ENCODE measurements around the gene PLCG2.
A peak's percentile ranks its signal among the peaks of the same experiment; 100 is the strongest.
"Not testable (repeated sequence)": the region's sequence is repeated elsewhere in the genome, so short reads cannot be mapped to it uniquely, and the experiment has no call there.

Gene PLCG2

DNA sequence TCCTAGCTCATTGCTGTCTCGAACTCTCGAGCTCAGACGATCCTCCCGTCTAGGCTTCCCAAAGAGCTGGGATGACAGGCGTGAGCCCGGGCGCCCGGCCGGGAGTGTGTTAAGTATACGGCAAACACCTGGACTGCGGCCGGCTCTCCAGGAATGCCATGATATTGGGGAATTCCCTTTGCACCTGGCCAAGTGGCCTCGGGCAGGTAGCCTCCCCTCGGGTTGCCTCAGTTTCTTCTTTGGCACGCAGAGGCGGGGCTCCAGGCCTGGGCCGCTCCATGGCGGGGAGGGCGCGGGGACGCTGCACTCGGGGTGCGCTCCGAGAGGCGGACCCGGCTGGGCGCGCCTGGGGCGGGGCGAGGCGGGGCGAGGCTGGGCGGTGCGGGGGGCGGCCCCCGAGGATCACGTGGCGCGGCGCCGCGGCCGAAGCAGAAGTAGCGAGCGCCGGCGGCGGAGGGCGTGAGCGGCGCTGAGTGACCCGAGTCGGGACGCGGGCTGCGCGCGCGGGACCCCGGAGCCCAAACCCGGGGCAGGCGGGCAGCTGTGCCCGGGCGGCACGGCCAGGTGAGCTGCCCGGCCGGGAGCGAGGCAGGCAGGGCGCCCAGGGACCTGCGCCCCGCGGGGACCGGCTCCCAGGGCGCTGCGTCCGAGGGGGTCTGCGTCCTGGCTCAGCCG, at the start of gene PLCG2:
Gene PLCG2 (plus strand): TSS at position 431 of the 675 bp plus-strand sequence. CDS start 6,699 bp downstream, outside the sequence.
- no peak for DNase-seq

DNA sequence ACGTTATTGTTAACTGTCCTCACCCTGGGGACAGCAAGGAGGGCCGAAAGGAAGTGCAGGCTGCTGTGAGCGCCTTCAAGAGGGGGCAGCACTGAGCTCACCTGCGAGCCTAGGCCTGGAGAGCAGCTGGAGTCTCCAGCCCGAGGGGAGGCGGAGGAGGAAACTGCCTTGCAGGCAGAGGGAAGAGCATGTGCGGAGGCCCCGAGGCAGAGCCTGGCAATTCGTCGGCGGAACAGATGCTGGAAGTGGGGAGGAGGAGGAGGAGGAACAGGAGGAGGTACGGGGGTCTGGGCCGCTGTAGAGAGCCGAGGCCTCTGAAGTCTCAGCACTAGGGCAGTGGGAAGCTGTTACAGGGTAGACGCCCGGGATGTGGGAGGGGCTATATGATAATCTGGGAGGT, 49.6 kb upstream of the PLCG2 start:
- no peak for DNase-seq

DNA sequence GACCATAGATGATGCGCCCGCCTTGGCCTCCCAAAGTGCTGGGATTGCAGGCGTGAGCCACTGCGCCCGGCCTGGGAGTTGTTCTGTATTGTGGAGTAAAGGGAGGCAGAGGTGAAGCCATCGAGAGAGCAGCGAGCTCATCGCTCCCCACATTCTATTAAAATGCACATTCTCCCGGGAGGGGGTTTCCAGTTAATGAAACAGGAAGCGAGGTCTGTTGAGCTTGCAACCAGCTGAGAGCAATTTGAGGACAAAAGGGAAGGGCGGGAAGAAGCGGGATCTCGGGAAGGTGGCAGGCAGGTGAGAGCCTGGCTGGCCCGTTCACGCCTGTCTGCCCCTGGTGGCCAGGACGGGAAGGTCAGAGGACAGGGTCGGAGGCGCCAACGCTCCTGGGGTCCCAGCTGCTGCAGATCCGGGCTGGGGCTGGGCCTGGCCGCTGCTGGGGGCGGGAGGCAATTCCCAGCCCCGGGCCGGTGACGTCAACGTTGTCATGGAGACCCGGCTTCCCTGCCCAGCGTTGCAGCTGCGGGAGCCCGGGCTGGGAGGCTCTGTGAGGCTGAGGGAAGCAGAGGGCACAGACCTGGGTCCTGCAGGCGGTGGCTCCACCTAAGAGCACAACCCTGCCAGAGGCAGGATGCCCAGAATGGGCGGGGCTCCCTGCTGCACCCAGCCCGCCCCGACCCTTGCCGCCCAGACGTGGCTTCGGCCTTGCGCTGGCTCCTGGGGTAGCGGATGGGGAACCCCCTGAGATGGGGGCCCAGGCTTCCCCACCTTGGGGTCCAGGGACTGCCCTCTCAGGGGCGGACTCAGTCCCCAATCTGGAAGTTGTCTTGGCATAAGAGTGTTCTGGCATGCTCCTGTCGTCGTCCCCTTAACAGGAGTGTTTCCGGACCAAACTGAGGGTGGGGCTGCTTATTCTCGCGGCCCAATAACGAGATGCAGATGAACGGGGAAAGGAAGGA, 48.7 kb upstream of the PLCG2 start:
- peak; percentile 59 for DNase-seq

DNA sequence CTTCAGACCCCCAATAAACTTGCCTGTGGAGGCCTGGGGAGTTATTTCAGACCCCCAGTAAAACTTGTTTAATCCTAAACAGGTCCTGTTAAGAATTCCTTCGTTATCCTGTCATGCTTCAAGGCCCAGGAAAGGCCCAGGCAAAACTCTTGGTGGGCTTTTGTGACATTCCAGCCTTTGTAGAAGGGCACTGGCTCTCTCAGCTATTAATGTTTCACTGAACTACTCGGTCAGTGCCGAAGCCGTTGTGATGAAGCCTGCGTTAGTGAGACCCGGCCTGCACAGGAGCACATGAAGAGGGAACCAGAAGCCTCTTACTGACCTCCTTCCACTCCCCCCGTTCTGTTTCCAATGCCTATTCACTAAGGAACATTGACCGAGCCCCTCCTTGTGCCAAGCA, 47.4 kb upstream of the PLCG2 start:
- no peak for DNase-seq

GRCh38 chr16:81732699-81733098, 46.4 kb upstream of the PLCG2 start:
- DNase-seq, result no peak

DNA sequence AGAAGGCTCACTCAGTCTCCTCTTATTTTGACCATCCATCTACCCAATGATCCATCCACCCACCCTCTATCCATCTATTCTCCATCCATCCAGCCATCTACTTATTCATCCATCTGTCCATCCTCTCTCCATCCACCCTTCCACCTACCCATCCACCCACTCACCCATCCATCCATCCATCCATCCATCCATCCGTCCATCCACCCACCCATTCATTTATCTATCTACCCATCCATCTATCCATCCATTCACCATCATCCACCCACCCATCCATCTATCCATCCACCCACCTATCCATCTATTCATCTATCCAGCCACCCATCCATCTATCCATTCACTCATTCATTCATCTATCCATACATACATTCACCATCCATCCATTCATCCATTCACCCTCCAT, 45.8 kb upstream of the PLCG2 start:
- DNase-seq, result no peak

DNA sequence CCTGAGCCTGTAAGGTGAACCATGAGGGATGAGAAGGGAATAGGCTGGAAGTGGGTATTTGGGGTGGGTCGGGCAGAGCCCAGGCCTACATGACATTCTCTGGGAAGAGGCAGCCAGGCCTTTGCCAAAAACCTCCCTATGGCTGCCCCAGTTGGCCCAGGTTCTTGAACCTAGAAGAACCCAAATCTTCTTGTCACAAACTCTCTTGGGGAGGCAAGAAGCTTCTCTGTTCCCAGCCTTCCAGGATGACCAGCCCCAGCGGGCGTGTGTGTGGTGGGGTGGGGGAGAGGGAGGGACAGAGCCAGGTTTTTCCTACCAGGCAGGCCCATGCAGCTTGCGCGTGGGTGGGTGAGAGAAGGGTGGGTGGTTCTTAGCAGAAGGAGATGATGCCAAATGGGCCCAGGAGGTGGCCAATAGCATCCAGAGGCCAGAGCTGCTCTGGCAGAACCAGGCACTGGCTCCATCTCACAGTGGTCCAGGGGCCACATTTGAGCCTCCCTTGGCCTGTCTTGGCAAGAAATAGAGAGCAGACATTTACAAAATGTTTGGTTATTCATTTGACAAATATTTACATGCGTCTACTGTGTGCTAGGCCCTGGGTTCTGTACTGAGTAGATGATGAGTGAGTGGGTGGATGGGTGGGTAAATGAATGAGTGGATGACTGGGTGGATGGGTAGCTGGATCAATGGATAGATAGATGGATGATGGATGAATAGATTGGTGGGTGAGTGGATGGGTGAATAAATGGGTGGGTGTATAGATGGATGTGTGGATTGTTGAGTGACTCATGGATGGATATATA, 44.3 kb upstream of the PLCG2 start:
- DNase-seq, result no peak

DNA sequence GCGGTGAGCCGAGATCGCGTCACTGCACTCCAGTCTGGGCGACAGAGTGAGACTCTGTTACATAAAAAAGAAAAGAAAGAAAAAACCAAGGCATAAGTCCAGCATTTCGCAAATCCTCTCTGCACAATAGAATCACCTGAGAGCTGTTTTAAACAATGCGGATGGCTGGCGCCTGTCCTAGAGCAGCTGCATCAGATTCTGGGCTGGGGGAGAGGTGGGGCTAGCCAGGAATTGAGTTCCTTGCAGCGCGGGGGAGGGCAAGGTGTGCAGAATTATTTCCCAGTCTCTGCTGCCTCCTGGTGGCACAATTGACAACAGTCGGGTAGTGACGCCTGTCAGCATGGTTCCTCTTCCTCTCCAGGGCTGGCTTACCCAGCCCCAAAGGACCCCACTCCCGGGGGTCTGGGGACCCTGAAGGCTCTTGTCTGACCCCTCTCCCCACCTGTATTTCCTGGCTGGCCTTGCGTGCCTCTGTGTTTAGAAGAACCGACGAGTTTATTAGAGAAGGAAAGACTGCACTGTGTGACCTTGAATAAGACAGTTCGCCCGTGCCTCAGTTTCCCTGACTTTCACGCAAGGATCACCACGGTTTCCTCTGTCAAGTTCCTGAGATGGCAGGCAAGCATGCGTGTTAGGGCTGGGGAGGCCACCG, 41.1 kb upstream of the PLCG2 start:
- DNase-seq, result peak; percentile 42

DNA sequence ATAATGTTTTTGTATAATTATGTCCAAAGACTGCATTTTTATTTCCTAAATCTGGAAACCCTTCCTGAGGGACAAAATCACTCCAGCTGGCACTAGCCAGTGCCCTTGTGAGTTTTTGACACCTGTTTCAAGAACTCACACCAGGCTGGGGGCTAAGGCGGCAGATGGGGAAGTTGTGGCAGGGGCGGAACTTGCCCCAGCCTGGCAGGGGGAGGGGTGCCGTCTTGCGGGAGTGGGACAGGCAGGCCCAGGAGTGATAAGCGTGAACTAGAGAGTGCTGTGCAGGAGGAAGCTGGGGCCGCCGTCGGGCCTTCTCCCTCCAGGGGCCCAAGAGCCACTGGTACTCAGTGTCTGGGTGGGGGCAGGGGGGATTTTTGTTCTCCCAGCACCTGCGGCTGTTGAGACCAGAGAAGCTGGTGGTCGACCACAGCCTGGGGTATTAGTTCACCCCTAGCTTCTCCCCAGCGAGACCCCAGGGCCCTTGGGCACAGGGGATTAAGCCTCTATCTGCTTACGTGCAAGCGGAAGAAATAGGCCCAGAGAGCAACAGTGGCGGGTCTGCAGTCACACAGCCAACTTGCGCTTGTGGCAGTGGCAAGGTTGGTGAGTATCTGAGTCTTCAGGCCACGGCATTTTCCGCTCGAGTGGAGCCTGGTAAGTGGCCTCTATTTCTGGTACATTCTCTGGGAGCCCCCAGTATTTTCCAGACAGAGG, 40.2 kb upstream of the PLCG2 start:
- DNase-seq, result no peak

GRCh38 chr16:81739503-81739902, 39.6 kb upstream of the PLCG2 start:
- DNase-seq, result no peak

- no peak for DNase-seq
Observed at GRCh38 chr16:81740169-81740568, 38.9 kb upstream of the PLCG2 start.

DNA sequence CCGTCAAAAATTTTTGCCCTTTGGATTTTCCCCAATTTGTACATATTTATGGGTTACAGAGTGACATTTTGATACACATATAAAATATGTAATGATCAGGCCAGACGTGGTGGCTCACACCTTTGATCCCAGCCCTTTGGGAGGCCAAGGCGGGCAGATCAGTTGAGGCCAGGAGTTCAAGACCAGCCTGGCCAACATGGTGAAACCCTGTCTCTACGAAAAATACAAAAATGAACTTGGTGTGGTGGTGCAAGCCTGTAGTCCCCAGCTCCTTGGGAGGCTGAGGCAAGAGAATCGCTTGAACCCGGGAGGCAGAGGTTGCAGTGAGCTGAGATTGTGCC, 37.7 kb upstream of the PLCG2 start:
- DNase-seq, result not testable (repeated sequence)

DNA sequence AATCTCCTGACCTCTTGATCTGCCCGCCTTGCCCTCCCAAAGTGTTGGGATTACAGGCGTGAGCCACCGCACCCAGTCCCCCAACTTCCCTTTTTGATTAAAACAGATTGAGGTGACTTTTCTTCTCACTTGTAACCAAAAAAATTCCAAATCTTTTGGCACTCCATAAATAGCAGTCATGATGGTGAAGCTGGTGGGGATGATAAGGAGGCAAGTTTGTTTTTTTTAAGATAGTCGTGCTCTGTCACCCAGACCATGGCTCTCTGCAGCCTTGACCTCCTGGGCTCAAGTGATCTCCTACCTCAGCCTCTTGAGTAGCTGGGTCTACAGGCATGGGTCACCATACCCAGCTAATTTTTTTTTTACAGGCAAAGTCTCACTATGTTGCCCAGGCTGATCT, 34.7 kb upstream of the PLCG2 start:
- no peak for DNase-seq

GRCh38 chr16:81744911-81745310, 34.2 kb upstream of the PLCG2 start:
- no peak for DNase-seq

DNA sequence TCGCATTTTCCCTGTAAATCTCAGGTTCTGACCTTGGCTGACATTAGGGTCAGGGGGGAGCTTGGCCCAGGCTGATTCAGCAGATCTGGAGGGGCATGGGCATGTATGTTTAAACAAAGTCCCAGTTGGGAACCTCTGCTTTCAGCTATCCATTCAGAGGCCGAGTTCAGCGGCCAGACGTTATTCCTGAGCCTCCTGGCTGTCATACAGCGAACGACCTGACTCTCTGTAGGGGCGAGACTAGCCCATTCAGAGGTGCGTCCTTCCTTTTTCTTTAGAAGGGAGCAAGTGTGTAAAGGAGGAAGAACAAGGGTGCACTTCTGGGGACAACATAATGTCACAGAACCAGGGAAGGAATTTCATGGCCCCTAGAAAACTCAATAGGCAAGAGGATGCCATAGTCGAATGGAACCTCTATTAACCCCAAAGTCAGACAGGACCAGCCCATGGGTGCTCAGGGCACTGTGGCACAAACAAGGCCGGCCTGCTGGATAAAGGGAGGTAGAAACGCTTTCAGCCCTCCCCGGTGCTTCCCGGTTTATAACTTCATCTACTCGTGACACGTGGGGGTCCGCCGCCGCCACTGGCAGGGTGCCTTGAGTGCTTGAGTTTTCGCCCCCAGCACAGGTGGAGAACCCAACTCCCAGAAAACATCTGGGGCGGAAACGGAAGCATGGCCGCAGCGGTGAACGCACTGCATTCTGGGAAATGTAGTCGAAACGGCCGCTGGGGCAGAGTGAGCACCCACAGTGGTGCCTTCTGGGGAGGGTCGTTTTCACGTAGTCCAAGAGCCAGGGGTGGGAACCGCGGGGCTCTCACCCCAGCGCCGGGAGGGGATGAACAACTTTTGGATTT, 33.2 kb upstream of the PLCG2 start:
- no peak for DNase-seq

- DNase-seq, result no peak
Observed at GRCh38 chr16:81746566-81746965, 32.5 kb upstream of the PLCG2 start.

GRCh38 chr16:81748476-81749198, 30.5 kb upstream of the PLCG2 start:
- no peak for DNase-seq

DNA sequence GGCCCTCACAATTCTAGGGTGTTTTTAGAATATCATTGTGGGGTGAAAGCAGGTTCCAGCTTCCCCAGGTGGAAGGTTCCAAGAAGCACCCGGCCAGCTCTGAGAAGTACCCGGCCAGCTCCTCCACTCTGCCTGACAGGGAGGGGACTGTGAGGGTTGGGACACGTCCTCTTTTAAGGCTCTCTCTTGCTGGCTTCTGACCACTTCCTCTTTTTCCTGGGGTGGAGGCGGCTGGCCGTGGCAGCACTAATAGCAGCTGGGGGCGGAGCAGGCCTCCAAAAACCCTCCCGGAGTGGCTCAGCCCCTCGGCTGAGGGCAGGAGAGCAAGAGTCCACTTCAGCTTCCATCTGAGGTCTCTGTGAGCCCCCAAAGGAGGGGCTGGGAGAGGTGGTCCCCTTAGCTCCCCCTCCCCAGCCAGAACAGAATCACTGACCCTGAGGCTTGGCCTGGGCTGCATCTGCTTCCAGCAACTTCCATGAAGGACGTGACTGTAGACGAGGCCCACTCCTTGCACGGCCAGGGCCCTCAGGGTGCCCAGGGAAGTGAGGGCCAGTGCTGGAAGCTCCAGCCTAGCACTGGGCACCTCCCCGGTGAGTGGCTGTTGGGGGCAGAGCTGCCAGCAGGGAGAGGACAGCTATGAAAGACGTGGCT, 26.7 kb upstream of the PLCG2 start:
- DNase-seq, result no peak

- DNase-seq, result no peak
Observed at GRCh38 chr16:81752876-81753227, 26.2 kb upstream of the PLCG2 start.

DNA sequence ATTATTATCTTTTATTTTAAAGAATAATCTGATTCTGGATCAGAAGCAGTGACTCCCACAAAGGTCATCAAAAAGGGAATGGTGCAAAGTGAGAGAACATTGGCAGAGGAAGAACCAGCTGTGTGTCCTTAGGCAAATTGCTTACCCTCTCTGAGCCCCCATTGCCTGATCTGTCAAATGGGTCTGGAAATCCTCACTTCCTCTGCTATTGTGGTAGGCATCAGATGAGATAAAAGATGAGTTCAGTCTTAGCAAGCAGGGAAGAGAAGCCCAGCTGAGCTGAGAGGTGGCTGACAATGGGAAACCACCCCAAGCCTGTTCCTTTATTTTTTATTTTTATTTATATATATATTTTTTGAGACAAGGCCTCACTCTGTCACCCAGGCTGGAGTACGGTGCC, 24.2 kb upstream of the PLCG2 start:
- DNase-seq, result no peak
